ENCODE results near the gene EEPD1. TPM values are rescaled to one million over a fixed set of nuclear protein-coding genes. Genes with fewer than 3 reads are reported as not detected.
"Not testable (repeated sequence)": the region's sequence is repeated elsewhere in the genome, so short reads cannot be mapped to it uniquely, and the experiment has no call there.

EEPD1 gene
- total RNA-seq, 4 donors from 2014 or later, result 1.8 to 18.4 (median 11.2) TPM

DNA sequence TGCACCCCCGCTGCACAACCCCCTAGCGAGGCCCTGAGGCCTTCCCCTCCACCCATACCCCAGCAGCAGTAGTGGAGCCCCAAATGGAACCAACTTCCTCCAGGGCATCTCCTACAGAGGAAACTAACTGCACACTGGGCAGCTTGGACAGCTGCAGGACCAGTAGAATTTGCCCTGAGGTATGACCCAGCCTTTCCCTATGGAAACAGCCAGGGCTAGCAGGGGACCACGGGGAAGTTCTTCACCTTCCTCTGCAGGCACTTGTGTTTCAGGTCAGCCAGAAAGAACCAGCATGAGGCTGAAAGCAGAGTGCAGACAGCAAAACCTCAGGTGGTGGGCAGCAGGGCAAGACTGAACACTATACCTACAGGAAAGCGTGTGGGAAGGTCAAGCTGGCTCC, 5.7 kb upstream of the EEPD1 start:
- Histone ChIP-seq H3K27ac (no peak overlapping the region), H3K4me3 (no peak overlapping the region), H3K4me1 (no peaks in the 10 kb centered on the region), H3K36me3 (no peaks in the 10 kb centered on the region), H3K9me3 (no peaks in the 10 kb centered on the region), H3K27me3 (no peaks in the 10 kb centered on the region)
- no peak for TF ChIP-seq POLR2A (IDR thresholded peaks at IDR 0.05)
- TF ChIP-seq, protein P1, sequence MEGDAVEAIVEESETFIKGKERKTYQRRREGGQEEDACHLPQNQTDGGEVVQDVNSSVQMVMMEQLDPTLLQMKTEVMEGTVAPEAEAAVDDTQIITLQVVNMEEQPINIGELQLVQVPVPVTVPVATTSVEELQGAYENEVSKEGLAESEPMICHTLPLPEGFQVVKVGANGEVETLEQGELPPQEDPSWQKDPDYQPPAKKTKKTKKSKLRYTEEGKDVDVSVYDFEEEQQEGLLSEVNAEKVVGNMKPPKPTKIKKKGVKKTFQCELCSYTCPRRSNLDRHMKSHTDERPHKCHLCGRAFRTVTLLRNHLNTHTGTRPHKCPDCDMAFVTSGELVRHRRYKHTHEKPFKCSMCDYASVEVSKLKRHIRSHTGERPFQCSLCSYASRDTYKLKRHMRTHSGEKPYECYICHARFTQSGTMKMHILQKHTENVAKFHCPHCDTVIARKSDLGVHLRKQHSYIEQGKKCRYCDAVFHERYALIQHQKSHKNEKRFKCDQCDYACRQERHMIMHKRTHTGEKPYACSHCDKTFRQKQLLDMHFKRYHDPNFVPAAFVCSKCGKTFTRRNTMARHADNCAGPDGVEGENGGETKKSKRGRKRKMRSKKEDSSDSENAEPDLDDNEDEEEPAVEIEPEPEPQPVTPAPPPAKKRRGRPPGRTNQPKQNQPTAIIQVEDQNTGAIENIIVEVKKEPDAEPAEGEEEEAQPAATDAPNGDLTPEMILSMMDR (IDR thresholded peaks at IDR 0.05), result no peak
- no peak for DNase-seq
- intact Hi-C loops (cut with DNase I; ENCODE audit: low total_unique reads), result no loop called here

DNA sequence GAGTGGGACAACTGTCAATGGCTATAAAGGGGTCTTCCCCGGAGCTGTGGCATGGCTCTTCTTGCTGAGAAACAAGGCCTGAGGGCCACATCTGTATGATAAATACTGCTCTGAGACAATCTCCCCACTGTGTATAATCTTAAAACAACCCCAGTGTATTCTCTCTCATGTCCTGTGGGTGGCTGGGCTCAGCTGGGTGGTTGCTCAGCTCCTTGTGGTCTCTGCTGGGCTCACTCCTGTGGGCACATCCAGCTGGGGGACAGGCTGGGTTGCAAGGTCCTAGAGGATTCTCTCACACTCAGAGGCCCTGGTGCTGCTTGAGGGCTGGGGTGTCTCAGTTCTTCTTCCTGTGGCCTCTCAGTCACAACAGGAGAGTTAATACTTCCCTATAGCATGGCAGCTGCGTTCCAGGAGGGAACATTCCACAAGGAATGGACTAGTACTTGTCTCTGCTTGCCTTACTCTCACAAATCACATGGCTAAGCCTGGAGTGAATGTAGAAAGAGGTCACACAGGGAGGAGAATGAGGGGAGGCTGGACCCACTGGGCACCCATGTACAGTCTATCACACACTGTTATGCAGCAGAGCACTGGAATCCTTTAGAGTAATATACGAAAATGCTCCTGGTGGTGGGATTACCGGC, 4.5 kb upstream of the EEPD1 start:
- Histone ChIP-seq H3K4me3 (no peak overlapping the region), H3K4me1 (no peaks in the 10 kb centered on the region), H3K27me3 (no peaks in the 10 kb centered on the region), H3K9me3 (no peaks in the 10 kb centered on the region), H3K36me3 (no peaks in the 10 kb centered on the region), H3K27ac (no peak overlapping the region)
- no peak for DNase-seq
- intact Hi-C loops (cut with DNase I; ENCODE audit: low total_unique reads), result no loop called here
- TF ChIP-seq, protein P1 (IDR thresholded peaks at IDR 0.05), result no peak
- TF ChIP-seq POLR2A (IDR thresholded peaks at IDR 0.05), result no peak

DNA sequence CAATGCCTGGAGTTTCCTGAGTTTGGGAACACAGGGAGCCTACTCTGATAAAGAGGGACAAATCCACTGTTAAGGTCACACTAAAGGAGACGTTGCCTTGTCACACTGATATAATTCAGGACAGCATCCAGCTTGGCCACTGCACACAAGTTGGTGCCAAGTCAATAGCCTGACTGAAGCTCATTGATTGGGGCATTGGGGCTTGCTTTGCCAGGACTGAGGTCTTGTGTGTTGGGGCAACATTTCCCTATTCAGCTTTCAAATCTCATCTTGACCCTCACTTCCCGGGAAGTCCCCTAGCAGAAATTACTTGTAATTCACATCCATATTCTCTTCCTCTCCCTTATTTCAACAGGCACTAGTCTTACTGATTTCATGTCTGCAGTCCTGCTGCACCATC, 3.8 kb upstream of the EEPD1 start:
- not testable (repeated sequence) for DNase-seq

DNA sequence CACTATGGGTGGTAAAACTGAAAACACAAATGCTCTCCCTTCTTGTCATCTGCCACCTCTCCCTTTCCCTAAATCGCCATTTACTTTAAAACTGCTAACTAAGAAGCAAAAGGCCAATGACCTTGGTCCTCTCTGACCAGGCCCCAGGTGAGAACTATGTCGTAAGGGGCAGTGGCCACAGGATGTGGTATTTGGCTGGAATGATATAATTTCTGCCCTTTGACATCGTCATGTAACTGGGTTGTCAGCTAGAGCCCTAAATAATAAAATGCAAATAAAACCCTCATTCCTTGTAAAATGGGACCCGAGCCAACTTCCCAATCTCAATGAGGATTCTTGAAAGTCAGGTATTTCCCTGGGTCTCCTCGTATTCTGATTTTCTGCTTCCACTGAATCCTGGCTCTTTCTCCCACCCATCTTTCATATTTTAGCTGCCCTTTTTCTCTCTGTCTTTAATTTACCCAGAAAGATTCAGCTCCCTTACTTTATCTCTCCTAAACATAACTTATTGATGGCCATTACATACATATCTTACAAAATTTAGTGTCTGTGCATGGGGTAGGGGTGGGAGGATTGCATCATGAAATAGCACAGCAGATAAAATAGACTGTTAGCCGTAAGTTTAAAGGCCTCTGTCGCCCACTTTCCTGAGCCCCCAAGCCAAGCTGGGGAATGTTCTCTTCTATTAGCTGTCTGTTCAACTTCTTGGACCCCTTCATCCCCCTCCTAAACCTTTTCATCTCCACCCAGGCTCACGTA, 3.2 kb upstream of the EEPD1 start:
- no peak overlapping the region for H3K4me3 ChIP-seq
- no peaks in the 10 kb centered on the region for H3K27me3 ChIP-seq
- intact Hi-C loops (cut with DNase I; ENCODE audit: low total_unique reads), result no loop called here
- TF ChIP-seq POLR2A (IDR thresholded peaks at IDR 0.05), result no peak
- TF ChIP-seq, protein P1 (IDR thresholded peaks at IDR 0.05), result no peak
- no peaks in the 10 kb centered on the region for H3K9me3 ChIP-seq
- no peaks in the 10 kb centered on the region for H3K36me3 ChIP-seq
- H3K4me1 ChIP-seq, result peaks cover 0 to 6% of the 10 kb centered on the region in 2 donors
- no peak for DNase-seq
- H3K27ac ChIP-seq, result no peak overlapping the region

More for the DNA sequence above, 3.8 kb upstream of the EEPD1 start:
- H3K36me3 ChIP-seq; H3K9me3 ChIP-seq; H3K4me1 ChIP-seq; H3K27me3 ChIP-seq; H3K27ac ChIP-seq; intact Hi-C loops (cut with DNase I; ENCODE audit: low total_unique reads); H3K4me3 ChIP-seq: not testable (repeated sequence)

DNA sequence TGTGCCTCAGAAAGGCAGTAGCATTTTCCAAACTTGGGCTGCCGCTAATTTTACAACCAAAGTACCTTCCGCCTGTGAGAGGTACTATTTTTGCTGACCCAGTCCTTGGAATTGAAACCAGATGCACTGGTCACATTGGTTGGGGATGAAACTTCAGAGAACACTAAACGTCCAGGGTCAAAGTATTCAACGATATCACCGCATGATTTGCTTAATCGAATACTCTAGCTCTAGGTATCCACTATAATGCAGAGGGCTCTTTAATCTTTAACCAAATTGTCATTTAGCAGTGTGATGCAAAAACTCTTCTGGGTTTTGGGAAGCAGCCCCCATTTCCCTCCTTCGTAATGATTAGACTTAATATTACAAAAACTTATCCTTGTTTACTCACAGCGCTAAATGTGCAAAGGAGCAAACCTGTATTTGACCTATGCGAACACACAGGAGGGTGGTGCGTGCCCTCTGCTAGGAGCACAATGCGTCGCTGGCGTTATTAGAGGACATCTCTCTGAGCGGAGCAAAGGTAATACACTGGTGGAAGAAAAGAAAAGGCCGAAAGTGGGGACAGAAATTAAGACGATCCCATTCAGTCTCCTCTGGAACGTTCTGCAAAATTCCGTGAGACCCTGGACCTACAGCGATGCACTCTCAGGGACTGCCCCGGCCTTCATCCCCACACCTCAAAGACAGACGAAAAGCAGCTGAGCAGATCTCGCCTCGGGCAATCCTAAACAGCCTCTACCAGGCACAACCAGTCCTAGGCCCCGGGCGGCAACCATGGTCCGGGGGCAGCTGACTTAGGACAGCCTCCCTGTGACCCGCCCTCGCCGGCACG, 916 bp upstream of the EEPD1 start:
- H3K36me3 ChIP-seq, result no peaks in the 10 kb centered on the region
- DNase-seq, result no peak
- peak in 1 of 2 donors; percentile 24 for TF ChIP-seq POLR2A (IDR thresholded peaks at IDR 0.05)
- TF ChIP-seq, protein P1 (IDR thresholded peaks at IDR 0.05), result no peak
- intact Hi-C loops (cut with DNase I; ENCODE audit: low total_unique reads), result no loop called here
- H3K9me3 ChIP-seq, result no peaks in the 10 kb centered on the region
- peaks cover 0 to 6% of the 10 kb centered on the region in 2 donors for H3K4me1 ChIP-seq
- peak overlapping the region; percentile 78 to 88 for H3K27ac ChIP-seq
- H3K4me3 ChIP-seq, result peak overlapping the region; percentile 5 to 65
- no peaks in the 10 kb centered on the region for H3K27me3 ChIP-seq

Data from uterus (tissue), 4 donors.